HG03039 (cell line): ENCODE data around the gene AWAT2.
A peak's percentile ranks its signal among the peaks of the same experiment; 100 is the strongest.

Source experiments
- ATAC-seq: cut with Tn5 transposase; IDR thresholded peaks from one replicate; pipeline ENCODE4 v1.9.1; 2021; ENCODE audit warnings: mild to moderate bottlenecking, moderate library complexity; ENCODE audit not compliant: unreplicated experiment

AWAT2 gene

DNA sequence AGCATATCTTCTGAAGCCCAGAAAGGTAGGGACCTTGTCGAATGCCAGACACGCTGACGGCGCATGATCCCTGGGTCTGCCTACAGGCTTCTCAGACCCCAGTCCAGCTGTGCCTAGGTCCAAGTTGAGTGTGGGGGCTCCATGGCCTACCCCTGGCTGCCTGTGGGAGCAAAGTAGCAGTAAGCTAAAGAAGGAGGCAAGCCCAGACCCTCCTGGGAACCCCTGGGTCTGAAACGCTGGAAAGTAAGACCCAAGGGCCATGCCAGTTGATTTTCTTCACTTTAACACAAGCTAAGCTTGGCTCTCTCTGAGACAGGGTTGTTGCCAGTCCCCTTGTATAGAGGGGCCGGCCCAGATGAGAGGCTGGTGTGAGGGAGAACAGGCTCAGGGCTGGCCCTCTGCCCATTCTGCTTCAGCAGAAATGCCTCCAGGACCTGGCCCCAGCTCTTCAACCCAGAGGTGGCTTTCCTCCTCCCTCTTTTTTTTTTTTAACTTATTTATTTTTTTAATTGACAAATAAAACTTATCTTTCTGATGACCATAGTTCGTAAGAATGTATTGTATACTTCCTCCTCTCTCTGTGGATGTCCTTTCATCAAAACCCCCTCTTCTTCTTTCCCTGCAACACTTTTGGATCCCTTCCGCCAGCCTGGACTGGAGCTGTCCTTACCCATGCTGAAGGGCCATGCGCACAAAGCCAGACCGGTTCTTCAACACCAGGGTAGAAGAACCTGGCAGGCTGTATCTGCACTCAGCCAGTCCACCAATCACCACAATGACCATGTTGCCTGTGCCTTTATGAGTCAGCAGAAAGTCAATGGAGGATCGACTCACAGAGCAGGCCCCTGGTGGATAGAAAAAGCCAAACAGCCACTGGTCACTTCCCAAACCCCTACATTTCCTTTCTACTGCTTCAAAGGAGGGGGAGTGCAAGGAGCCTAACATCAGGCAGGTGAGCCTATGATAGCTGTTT, 7.1 kb downstream of the AWAT2 start:
- ATAC-seq: no peak

GRCh38 chrX:70041993-70042392, 7.7 kb downstream of the AWAT2 start:
- ATAC-seq: no peak

- no peak for ATAC-seq
These were observed 10.0 kb downstream of the AWAT2 start for GRCh38 chrX:70039758-70040157.

DNA sequence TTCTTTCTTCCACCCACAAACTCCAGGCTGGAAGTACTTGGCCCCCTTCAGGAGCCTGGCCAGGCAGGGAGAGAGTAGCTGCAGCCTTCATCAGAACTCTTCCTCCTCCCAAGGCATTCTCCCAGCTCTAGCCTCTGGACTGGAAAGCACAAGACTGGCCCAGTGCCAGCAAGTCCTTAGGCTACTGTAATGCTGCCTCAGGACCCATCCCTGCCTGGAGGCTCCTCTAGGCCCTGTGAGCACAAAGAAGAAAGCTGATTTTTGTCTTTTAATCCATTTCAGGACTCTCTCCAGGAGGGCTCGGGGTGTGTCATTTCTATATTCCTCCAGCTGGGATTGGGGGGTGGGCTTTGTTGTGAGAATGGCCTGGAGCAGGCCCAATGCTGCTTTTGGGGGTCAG, 10.8 kb downstream of the AWAT2 start:
- ATAC-seq: no peak

- no peak for ATAC-seq
These were observed 11.2 kb downstream of the AWAT2 start for GRCh38 chrX:70038515-70038914.

- no peak for ATAC-seq
These were observed 15.1 kb downstream of the AWAT2 start for GRCh38 chrX:70034646-70035045.

- peak; percentile 59 for ATAC-seq
These were observed 16.2 kb downstream of the AWAT2 start for GRCh38 chrX:70033348-70034051.

- ATAC-seq: no peak
These were observed 16.9 kb downstream of the AWAT2 start for GRCh38 chrX:70032792-70033191.

DNA sequence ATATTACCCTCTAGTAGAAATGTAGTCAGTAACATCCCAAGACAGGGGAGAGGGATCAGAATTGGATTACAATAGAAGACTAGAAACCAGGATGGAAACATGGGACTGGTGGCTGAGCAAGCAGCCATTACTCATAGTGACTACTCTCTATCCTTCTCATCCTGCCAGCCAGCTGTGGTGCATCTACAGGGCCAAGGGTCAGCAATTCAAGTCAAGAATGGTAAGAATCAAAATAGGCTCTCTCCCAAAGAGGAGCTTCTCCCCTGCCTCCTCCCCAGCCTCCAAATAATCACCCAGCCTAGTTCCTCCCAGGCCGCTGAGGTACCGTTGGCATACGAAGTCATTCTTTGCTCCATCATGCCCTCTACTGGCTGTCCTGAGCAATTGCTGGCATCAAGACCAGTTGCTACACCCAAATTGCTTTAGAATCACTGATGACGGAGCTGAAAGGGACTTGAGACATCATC, 19.4 kb downstream of the AWAT2 start:
- no peak for ATAC-seq

DNA sequence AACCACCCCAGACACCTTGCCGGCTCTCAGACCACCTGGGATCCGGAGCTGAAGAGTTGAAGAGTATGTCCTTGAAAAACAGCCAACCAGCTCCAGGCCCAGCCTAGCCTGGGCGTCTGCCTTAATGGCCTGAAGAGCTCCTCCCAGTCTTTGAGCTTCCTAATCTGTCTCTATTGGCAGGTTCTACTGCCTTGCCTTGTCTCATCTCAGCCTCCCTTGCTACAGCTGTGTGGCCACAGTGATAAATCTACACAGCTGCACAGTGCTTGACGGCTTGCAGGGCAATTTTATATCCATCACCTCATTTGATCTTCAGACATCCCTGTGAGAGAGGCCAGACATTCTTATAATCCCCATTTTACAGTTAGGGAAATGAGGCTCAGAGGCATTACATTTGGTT, 19.9 kb downstream of the AWAT2 start:
- no peak for ATAC-seq

DNA sequence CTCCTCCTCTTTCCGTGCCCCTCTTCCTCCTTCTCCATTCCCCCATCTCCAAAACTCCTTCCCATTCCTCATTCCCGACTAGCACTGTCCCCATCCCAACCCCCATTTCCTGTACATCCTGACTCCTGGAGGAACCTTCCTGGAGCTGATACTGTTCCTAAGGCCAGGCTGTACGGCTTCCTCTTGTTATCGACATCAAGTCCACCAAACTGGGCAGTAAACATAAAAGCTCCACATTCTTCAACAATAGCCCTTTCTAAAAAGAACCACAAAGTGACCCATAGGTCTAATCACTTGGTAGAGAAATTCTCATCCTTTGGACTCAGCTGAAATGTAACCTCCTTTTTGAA, 22.9 kb downstream of the AWAT2 start:
- no peak for ATAC-seq

DNA sequence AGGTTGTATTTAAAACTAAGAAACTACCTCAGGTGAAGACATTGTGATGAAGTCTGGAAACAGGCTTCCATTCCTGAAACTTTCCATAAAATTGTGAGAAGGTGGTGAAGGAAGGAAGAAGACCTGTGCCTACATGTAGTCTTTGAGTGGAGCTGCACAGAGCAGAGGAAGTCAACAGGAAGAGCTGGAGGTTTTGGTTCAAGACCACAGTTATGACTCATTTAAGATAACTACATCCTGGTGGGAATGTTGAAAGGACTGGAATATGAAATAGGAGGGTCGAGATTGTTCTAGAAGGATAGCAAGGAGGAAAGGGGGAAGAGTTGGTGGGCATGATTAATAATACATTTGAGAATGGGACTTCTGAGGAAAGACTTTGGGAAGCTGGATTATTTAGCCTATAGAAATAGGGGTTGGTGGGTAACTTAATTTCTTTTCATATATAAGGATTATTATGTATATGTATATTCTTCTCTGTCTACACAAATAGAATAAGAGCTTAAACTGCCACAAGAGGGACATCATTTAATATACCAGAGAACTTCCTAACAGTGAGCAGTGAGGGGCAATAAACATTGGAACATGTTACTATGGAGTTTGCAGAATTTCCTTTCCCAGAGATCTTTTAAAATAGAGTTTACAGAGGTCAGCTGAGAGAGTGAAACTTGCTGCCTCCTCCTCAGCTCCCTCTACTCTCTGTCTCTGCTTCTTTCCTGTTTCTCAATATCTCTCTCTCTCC, 23.5 kb downstream of the AWAT2 start:
- no peak for ATAC-seq

- no peak for ATAC-seq
These were observed 24.3 kb downstream of the AWAT2 start for GRCh38 chrX:70025464-70025863.

GRCh38 chrX:70022616-70023015, 27.1 kb downstream of the AWAT2 start:
- ATAC-seq: no peak

DNA sequence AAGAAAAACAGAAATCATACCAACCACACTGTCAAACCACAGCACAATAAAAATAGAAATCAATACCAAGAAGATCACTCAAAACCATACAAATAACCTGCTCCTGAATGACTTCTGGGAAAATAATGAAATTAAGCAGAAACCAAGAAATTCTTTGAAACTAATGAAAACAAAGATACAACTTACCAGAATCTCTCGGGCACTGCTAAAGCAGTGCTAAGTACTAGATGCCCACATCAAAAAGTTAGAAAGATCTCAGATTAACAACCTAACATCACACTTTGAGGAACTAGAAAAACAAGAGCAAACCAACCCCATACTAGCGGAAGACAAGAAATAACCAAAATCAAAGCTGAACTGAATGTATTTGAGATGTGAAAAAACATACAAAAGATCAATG, 33.2 kb downstream of the AWAT2 start:
- ATAC-seq: no peak

GRCh38 chrX:70013466-70014381, 36.0 kb downstream of the AWAT2 start:
- no peak for ATAC-seq

DNA sequence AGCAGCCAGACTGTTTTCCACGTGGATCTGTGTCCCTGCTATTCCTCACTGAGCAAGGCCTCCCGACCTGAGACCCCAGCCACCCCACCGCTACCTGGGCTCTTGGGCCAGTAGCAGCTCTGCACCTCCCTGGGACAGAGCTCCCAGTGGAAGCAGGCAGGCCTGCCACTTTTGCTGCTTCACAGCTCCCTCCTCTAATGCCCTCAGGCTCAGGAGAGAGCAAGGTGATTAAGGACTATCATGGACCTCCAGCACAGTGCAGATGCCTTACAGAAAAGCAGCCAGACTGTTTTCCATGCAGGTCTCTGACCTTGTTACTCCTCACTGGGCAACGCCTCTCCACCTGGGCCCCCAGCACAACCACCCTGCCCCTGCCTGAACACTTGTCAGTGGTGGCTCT, 37.0 kb downstream of the AWAT2 start:
- ATAC-seq: no peak

DNA sequence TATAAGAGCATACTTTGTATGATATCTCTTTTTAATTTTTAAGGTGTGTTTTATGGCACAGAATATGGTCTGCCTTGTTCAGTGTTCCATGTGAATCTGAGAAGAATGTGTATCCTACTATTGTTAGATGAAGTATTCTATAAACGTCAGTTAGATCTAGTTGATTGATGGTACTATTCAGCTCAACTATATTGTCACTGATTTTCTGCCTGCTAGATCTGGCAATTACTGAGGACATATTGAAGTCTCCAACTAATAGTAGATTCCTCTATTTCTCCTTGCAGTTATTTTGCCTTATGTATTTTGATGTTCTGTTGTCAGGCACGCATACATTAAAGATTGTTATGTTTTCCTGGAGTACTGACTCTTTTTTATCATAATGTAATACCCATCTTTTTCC, 39.8 kb downstream of the AWAT2 start:
- ATAC-seq: no peak

GRCh38 chrX:70009049-70009448, 40.7 kb downstream of the AWAT2 start:
- no peak for ATAC-seq

DNA sequence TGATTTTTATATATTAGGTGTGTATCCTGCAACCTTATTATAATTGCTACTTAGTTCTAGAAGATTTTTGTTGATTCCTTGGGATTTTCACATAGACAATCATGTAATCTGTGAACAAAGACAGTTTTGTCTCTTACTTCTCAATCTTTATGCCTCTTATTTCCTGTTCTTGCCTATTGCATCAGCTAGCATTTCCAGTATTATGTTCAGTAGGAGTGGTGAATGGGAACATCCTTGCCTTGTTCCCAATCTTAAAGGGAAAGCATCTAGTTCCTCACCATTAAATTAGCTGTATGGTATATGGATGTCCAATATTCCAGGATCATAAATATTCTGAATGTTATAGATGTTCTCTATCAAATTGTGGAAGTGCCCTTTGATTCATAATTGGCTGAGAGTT, 41.8 kb downstream of the AWAT2 start:
- no peak for ATAC-seq
